ENCODE data around the gene SOX6.

The SOX6 gene

GRCh38 chr11:16097543-16097942 lies 258.8 kb downstream of the SOX6 start:
- no peak for DNase-seq (ENCODE audit: low read depth)
- H3K4me3 ChIP-seq (ENCODE audit: low read length): no peak overlapping the region
- TF ChIP-seq, protein P1, sequence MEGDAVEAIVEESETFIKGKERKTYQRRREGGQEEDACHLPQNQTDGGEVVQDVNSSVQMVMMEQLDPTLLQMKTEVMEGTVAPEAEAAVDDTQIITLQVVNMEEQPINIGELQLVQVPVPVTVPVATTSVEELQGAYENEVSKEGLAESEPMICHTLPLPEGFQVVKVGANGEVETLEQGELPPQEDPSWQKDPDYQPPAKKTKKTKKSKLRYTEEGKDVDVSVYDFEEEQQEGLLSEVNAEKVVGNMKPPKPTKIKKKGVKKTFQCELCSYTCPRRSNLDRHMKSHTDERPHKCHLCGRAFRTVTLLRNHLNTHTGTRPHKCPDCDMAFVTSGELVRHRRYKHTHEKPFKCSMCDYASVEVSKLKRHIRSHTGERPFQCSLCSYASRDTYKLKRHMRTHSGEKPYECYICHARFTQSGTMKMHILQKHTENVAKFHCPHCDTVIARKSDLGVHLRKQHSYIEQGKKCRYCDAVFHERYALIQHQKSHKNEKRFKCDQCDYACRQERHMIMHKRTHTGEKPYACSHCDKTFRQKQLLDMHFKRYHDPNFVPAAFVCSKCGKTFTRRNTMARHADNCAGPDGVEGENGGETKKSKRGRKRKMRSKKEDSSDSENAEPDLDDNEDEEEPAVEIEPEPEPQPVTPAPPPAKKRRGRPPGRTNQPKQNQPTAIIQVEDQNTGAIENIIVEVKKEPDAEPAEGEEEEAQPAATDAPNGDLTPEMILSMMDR (conservative IDR thresholded peaks at IDR 0.05; ENCODE audit: low read length): no peak

DNA sequence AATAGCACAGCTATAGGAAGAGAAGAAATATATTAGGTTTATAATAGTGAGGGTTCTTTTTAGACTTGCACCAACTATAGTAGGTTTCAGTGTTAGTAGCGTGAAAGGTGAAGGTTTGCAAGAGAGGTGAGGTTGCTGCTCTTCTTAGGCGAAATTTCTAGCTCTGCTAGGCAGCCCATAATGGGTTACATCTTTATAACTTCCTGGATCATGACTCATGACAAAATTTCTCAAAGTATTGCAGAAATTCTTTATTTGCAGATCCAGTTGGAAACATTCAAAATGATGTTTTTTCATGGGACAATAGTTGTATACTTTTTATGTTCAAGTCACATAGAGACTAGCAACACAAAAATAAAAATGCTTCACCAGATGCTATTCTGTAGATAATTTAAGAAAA lies 260.0 kb downstream of the SOX6 start:
- DNase-seq (ENCODE audit: low read depth): peak; percentile 26
- H3K4me3 ChIP-seq (ENCODE audit: low read length): no peak overlapping the region
- TF ChIP-seq, protein P1 (conservative IDR thresholded peaks at IDR 0.05; ENCODE audit: low read length): no peak

GRCh38 chr11:16095756-16096155 lies 260.6 kb downstream of the SOX6 start:
- H3K4me3 ChIP-seq (ENCODE audit: low read length): no peak overlapping the region
- TF ChIP-seq, protein P1 (conservative IDR thresholded peaks at IDR 0.05; ENCODE audit: low read length): no peak
- no peak for DNase-seq (ENCODE audit: low read depth)

DNA sequence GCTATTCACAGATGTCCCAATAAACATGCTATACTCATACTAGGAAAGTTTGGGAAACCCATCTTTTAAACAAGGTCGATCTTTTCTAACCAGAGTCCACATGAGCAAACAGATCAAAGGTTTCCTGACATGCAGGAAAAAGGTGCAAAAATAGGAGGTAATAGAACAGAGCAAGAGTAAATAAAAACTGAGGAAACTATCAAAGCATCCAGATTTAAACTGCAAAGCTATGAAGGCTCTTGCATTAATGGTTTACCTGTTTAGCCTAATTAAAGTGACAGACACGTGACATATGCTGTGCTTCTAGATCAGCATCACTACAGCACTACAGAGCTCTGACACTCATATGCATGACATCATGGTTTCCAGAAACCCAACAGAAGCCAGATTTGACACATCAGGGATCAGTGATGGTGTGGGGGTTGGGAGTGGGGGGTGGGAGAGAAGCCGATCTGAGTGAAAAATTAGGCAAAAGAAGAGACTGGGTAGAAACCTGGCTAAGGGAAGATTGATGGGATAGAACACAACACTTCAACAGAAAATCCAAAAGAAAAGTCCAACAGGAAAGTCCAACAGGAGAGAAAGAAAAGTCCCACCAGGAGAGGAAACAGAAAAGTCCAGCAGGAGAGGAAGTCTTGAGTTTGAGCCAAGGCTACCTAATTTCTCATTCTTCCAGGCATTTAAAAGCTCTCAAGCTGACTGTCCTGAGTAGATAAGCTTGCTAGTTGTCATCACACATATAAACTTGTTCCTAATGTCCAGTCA lies 262.3 kb downstream of the SOX6 start:
- no peak for DNase-seq (ENCODE audit: low read depth)
- H3K4me3 ChIP-seq (ENCODE audit: low read length): no peak overlapping the region
- TF ChIP-seq, protein P1 (conservative IDR thresholded peaks at IDR 0.05; ENCODE audit: low read length): no peak

- H3K4me3 ChIP-seq (ENCODE audit: low read length): no peak overlapping the region
- DNase-seq (ENCODE audit: low read depth): no peak
- TF ChIP-seq, protein P1 (conservative IDR thresholded peaks at IDR 0.05; ENCODE audit: low read length): no peak
Observed at GRCh38 chr11:16091862-16092261, 264.5 kb downstream of the SOX6 start.

- TF ChIP-seq, protein P1 (conservative IDR thresholded peaks at IDR 0.05; ENCODE audit: low read length): no peak
- DNase-seq (ENCODE audit: low read depth): no peak
- H3K4me3 ChIP-seq (ENCODE audit: low read length): no peak overlapping the region
Observed at GRCh38 chr11:16089481-16089880, 266.9 kb downstream of the SOX6 start.

DNA sequence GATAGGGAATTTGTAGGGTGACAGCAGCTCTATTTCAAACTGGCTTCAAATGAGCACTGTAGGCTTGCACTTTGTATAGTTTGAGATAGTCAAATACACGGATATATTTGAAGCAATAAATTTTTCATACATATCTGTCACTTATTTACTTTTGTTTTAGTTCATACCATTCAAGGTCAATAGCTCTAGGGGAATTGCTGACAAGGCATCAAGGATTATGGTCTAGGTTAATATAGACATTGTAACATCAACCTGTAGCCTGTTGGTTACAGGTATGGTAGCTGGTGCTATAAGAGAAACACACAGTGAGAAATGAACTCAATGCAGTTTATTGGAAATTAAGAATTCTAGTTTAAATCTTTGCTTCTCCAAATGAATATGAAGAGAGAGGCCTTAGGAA lies 267.6 kb downstream of the SOX6 start:
- DNase-seq (ENCODE audit: low read depth): no peak
- H3K4me3 ChIP-seq (ENCODE audit: low read length): no peak overlapping the region
- TF ChIP-seq, protein P1 (conservative IDR thresholded peaks at IDR 0.05; ENCODE audit: low read length): no peak
